C4-2B (cell line): ENCODE results near the gene TMEM147.

Experiments
- H3K27ac ChIP-seq: fragments of 450-650 bp; 2 replicates; pipeline ENCODE4 v1.5.1; 2017
- CTCF ChIP-seq: fragments of 450-650 bp; conservative IDR thresholded peaks from 2 replicates; pipeline ENCODE4 v1.5.1; 2017; ENCODE audit warnings: mild to moderate bottlenecking
- ZFX ChIP-seq: fragments of 450-650 bp; IDR thresholded peaks from 2 replicates; pipeline ENCODE4 v1.6.1; 2017

Gene TMEM147

DNA sequence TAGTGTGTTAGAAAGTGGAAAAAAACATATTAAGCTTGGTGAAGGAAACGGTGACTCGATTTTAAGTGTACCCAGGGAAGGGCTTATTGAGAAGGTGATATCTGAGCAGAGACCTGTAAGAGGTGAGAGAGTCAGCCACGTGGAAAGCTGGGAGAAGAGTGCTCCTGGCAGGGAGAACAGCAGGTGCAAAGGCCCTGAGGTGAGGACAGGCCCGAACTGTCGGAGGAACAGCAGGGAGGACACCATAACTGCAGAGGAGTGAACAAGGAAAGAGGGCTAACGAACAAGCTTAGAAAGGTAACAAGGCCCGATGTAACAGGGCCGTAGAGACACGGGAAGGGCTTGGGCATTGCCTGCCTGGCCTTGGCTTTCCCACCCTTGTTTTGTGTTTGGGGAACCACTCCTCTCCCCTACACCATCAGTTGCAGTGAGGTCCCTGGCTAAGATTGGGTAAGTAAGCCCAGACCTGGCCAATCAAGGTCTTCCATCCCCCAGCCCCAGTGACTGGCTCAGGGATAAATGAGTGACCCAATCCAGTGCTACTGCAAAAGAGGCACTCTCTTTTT is 10.7 kb downstream of the TMEM147 start:
- no peak for TF ChIP-seq CTCF
- no peak for TF ChIP-seq ZFX
- H3K27ac ChIP-seq: no peak overlapping the region

GRCh38 chr19:35556846-35557538 is 11.6 kb downstream of the TMEM147 start:
- TF ChIP-seq ZFX: no peak
- TF ChIP-seq CTCF: no peak
- H3K27ac ChIP-seq: no peak overlapping the region

- TF ChIP-seq ZFX (no peak), CTCF (no peak)
- no peak overlapping the region for H3K27ac ChIP-seq
Observed at GRCh38 chr19:35557539-35558399, 12.3 kb downstream of the TMEM147 start.

- no peak for TF ChIP-seq ZFX
- no peak for TF ChIP-seq CTCF
- H3K27ac ChIP-seq: no peak overlapping the region
Observed at GRCh38 chr19:35558400-35559280, 13.2 kb downstream of the TMEM147 start.

DNA sequence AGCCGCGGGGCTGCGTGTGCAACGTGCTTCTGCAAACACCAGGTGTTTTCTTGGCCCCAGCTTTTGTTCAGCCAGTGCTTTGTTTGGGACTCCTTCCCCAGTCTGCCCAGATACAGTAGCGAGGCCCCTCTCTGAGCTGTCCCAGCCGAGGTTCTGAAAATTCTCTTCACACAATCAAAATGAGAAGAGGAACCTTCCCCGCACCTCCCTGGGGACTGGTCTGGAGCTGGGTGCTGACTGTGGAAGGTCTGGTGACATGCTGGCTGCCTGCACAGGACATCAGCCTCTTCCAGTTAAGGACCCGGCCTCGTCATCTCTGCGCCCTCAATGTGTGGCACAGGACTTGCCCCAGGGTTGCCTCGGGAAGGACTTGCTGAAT is 13.8 kb downstream of the TMEM147 start:
- TF ChIP-seq CTCF (no peak), ZFX (no peak)
- no peak overlapping the region for H3K27ac ChIP-seq

DNA sequence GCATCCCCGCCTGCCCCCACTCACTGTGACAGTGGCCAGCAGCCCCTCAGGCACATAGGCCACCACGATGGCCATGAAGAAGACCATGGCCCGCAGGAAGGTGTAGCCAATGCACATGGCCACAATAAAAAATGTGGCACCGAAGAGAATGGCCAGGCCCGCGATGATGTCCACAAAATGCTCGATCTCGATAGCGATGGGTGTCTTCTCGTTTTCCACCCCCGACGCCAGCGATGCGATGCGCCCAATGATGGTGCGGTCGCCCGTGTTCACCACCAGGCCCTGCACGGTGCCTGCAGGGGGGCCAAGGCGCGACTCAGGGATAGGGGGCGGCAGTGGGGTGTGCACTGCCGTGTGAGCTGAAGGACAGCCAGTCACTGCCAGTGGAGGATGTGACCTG is 14.4 kb downstream of the TMEM147 start:
- no peak overlapping the region for H3K27ac ChIP-seq
- TF ChIP-seq CTCF (no peak), ZFX (no peak)
